Astrocyte (in vitro differentiated cells and primary cell): ENCODE results near the gene ANKMY2.

Source experiments
- CTCF ChIP-seq: IDR thresholded peaks from 2 replicates; pipeline ENCODE4 v1.5.1; 2011; ENCODE audit warnings: low read depth, mild to moderate bottlenecking, inconsistent platforms, low read length, moderate library complexity; ENCODE audit not compliant: insufficient read depth
- EZH2 ChIP-seq: IDR thresholded peaks from 2 replicates; pipeline ENCODE4 v1.6.1; 2012; ENCODE audit warnings: mild to moderate bottlenecking, low read length, inconsistent platforms; ENCODE audit not compliant: insufficient read depth

DNA sequence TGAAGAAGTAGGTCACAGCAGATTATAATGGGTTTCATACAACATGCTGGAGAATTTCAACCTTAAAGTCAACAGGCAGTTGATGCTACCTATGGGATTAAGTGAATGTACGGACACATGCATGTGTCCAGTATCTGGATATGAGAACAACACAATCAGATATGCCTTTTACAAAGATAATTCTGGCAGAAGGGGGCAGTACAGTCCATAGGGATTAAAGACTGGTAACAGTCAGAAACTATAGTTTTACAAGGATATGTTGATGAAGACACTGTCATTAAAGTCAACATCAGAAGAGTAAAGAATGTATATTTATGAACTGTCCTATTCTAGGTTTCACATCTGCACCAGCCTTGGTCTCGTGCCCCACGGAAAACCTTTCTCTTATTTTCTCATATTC, 41.5 kb downstream of the ANKMY2 start:
- TF ChIP-seq CTCF (no peak), EZH2 (no peak)
